AG10803 (cell line): ENCODE measurements around the gene POM121.
A peak's percentile ranks its signal among the peaks of the same experiment; 100 is the strongest.
"Not testable (repeated sequence)": the region's sequence is repeated elsewhere in the genome, so short reads cannot be mapped to it uniquely, and the experiment has no call there.

Experiments used
- DNase-seq: peaks from one replicate; pipeline ENCODE4 v3.0.0; 2010; ENCODE audit warnings: low read depth
- H3K4me3 ChIP-seq: 2 replicates; pipeline ENCODE4 v1.5.1; 2011; ENCODE audit warnings: mild to moderate bottlenecking, low read length, control low read depth
- CTCF ChIP-seq: conservative IDR thresholded peaks from 2 replicates; pipeline ENCODE4 v1.5.1; 2011; ENCODE audit warnings: mild to moderate bottlenecking, low read length, control low read depth, inconsistent platforms

Gene POM121

DNA sequence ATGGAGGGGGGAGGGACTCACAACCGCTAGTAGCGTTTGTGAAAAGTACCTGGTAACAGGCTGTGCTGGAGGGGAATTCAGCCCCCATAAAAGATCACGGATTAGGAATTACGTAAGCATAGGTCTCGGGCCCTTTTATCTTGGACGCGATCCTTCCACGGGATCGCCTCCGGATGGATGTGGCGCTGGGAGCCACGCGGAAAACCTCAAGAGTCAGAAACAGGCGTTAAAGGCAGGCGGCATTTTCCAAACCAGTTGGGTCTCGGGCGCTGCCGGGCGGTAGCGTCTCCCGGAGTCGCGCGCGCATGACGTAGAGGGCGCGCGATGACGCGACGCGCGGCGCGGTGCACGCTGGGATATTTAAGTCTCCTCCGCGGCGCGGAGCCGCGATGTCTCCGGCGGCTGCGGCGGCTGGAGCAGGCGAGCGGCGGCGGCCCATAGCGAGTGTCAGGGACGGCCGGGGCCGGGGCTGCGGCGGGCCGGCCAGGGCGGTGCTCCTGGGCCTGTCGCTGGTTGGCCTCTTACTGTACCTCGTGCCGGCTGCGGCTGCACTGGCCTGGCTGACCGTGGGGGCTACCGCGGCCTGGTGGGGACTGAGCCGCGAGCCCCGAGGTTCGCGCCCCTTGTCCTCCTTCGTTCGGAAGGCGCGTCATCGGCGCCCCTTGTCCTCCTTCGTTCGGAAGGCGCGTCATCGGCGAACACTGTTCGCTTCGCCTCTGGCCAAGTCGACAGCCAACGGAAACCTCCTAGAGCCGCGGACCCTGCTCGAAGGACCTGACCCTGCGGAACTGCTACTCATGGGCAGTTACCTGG is at the start of gene POM121:
POM121 (plus strand) TSS at position 363 of the 813 bp plus-strand sequence; CDS start at position 390, 27 bp downstream.
- H3K4me3 ChIP-seq = peak within 1 kb of the TSS; percentile 94
- DNase-seq = peak; percentile 80
- no peak for TF ChIP-seq CTCF

DNA sequence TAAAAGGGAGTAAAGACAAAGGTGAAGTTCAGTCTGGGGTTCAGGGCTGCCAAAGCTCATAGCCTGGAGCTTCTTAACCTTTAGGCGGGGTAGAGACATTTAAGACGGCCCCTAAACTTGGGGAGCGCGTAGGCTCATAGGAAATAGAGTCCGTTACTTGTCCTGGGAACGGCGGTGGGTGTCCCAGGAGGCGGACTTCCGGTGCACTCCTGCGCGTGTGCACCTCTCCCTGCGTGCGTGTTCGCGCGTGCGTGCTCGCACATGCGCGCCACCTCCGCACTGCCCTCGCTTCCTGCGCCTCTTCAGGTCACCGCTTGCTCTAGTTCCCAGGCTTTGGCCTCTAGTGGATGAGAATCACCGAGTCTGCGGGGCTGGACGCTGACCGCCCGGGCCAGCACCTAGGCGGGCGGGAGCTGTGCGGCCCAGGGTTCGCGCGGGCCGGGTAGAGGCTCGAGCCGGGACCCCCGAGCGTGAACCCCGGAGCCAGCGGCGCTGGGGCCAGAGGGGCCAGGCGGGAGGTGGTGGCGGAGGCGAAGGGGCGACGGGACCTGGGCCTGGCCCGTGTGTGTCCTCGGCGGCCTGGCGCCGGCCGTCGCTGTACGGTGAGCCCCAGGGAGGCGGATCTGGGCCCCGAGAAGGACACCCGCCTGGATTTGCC is 45.7 kb upstream of the POM121 start:
- peak overlapping the region; percentile 61 for H3K4me3 ChIP-seq
- DNase-seq = peak; percentile 90

- DNase-seq = peak; percentile 61
- peak overlapping the region; percentile 78 for H3K4me3 ChIP-seq
Measured at GRCh38 chr7:72879737-72880215, 45.1 kb upstream of the POM121 start.

DNA sequence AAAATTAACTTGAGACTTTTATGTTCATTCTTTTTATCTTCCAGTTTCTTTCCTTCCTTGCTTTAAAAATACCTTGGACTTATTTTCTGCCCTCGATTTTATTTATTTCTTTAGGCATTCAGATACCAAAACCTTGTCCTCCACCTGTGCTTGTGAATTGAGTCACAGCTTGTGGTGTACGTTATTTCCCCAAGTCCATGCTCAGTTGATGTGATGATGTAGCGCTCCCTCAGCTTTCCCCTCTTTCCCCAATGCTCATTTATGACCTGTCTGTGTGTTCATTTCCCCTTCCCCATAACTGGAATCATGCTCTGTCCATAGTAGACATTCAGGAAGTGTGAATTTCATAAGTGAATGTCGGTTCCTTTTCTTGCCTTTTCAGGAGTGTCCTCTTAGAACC is 33.1 kb upstream of the POM121 start:
- DNase-seq, H3K4me3 ChIP-seq: not testable (repeated sequence)

GRCh38 chr7:72904740-72905139 is 20.2 kb upstream of the POM121 start:
- DNase-seq, H3K4me3 ChIP-seq: not testable (repeated sequence)

DNA sequence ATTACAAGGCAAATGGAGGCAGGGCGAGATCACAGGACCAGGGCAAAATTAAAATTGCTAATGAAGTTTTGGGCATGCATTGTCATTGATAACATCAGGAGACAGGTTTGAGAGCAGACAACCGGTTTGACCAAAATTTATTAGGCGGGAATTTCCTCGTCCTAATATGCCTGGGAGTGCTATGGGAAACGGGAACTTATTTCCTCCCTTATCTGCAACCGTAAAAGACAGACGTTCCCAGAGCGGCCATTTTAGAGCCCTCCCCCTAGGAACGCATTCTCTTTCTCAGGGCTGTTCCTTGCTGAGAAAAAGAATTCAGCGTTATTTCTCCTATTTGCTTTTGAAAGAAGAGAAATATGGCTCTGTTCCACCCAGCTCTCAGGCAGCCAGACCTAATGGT is 16.5 kb upstream of the POM121 start:
- not testable (repeated sequence) for H3K4me3 ChIP-seq, DNase-seq

- H3K4me3 ChIP-seq, DNase-seq: not testable (repeated sequence)
Measured at GRCh38 chr7:72911395-72911794, 13.5 kb upstream of the POM121 start.

- DNase-seq, H3K4me3 ChIP-seq: not testable (repeated sequence)
Measured at GRCh38 chr7:72913750-72914149, 11.1 kb upstream of the POM121 start.

- not testable (repeated sequence) for H3K4me3 ChIP-seq
- TF ChIP-seq CTCF = peak; percentile 65
- DNase-seq = peak; percentile 52
Measured at GRCh38 chr7:72914756-72915525, 10.0 kb upstream of the POM121 start.

DNA sequence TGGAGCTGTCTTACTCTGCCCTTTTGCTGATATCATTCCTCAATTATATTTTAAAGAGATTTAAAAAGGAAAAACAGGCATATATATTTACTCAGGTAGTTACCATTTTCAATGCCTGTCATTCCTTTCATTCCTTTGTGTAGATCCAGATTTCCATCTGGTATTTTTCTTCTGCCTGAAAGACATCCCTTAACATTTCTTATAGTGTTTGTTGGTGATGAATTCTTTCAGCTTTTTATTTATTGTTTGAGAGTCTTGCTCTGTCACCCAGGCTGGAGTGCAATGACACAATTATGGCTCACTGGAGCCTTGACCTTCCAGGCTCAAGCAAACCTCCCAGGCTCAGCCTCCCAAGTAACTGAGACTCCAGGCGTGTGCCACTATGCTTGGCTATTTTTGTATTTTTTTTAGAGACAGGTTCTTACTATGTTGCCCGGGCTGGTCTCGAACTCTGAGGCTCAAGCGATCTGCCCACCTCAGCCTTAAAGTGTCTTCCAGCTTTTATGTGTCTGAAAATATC is 5.6 kb upstream of the POM121 start:
- no peak for DNase-seq
- no peak for TF ChIP-seq CTCF
- no peak overlapping the region for H3K4me3 ChIP-seq
